GM12872 (cell line): Measurements from ENCODE around the gene TMEM108.

Experiments used
- CTCF ChIP-seq: IDR thresholded peaks from 3 replicates; pipeline ENCODE4 v1.5.1; 2011; ENCODE audit warnings: low read depth, mild to moderate bottlenecking, low read length, moderate library complexity; ENCODE audit not compliant: insufficient read depth

TMEM108 gene

GRCh38 chr3:133058243-133058642 lies 20.1 kb downstream of the TMEM108 start:
- TF ChIP-seq CTCF: no peak

GRCh38 chr3:133058831-133059230 lies 20.6 kb downstream of the TMEM108 start:
- TF ChIP-seq CTCF: no peak

- no peak for TF ChIP-seq CTCF
These were observed 27.2 kb downstream of the TMEM108 start for GRCh38 chr3:133065193-133065961.

- TF ChIP-seq CTCF: no peak
These were observed 27.8 kb downstream of the TMEM108 start for GRCh38 chr3:133066026-133066425.

- TF ChIP-seq CTCF: no peak
These were observed 31.5 kb downstream of the TMEM108 start for GRCh38 chr3:133069556-133070286.

GRCh38 chr3:133074977-133075376 lies 36.8 kb downstream of the TMEM108 start:
- TF ChIP-seq CTCF: no peak

- TF ChIP-seq CTCF: no peak
These were observed 39.5 kb downstream of the TMEM108 start for GRCh38 chr3:133077688-133078087.
